Keratinocyte (primary cell): ENCODE measurements around the gene SKIC3. TPM values are rescaled to one million over a fixed set of nuclear protein-coding genes. Genes with fewer than 3 reads are reported as not detected.

Experiments
- DNase-seq: peaks from one replicate; pipeline ENCODE4 v3.0.0-alpha.2; 2011; ENCODE audit warnings: low read depth, missing footprints, low spot score
- FAIRE-seq: peaks from 2 replicates; lab custom pipeline; 2011; peaks lifted over from hg19 to GRCh38; lab: Jason Lieb, UNC
- H2AFZ ChIP-seq: 2 replicates; pipeline ENCODE4 v1.6.0; 2012; ENCODE audit warnings: low read length, control low read depth, inconsistent platforms; ENCODE audit not compliant: control insufficient read depth
- H3K27ac ChIP-seq: 2 replicates; pipeline ENCODE4 v1.5.1; 2011; ENCODE audit warnings: low read length; ENCODE audit not compliant: control insufficient read depth, insufficient read depth
- H3K27me3 ChIP-seq: 3 replicates; pipeline ENCODE4 v1.6.0; 2011; ENCODE audit warnings: low read length; ENCODE audit not compliant: control insufficient read depth, insufficient read depth; ENCODE audit errors: extremely low read depth
- H3K36me3 ChIP-seq, 2 experiments: 2 replicates in 1 of 2; 3 replicates in 1 of 2; pipeline ENCODE4 v1.5.1; 2011; ENCODE audit warnings: low read length in 2 of 2, mild to moderate bottlenecking in 1 of 2; ENCODE audit not compliant: control insufficient read depth in 2 of 2, insufficient read depth in 2 of 2; ENCODE audit errors: extremely low read depth in 1 of 2
- H3K4me1 ChIP-seq: 3 replicates; pipeline ENCODE4 v1.5.1; 2011; ENCODE audit warnings: low read length; ENCODE audit not compliant: control insufficient read depth, insufficient read depth; ENCODE audit errors: extremely low read depth
- H3K4me2 ChIP-seq: 3 replicates; pipeline ENCODE4 v1.6.0; 2011; ENCODE audit warnings: low read depth, low read length; ENCODE audit not compliant: control insufficient read depth, insufficient read depth; ENCODE audit errors: extremely low read depth
- H3K4me3 ChIP-seq, 3 experiments: fragments of 200-600 bp in 1 of 3; sonication (generic) in 1 of 3; 2 replicates in 2 of 3; 3 replicates in 1 of 3; pipeline ENCODE4 v1.5.1; 2011 to 2016; ENCODE audit warnings: low read length in 3 of 3, mild to moderate bottlenecking in 3 of 3, control low read depth in 2 of 3, inconsistent platforms in 1 of 3, low read depth in 1 of 3, mixed read lengths in 1 of 3, mixed run types in 1 of 3, moderate library complexity in 1 of 3; ENCODE audit not compliant: control insufficient read depth in 2 of 3, insufficient read depth in 2 of 3; ENCODE audit errors: extremely low read depth in 1 of 3
- H3K79me2 ChIP-seq: 2 replicates; pipeline ENCODE4 v1.6.0; 2012; ENCODE audit warnings: low read length; ENCODE audit not compliant: control insufficient read depth, insufficient read depth
- H3K9ac ChIP-seq: 3 replicates; pipeline ENCODE4 v1.6.0; 2011; ENCODE audit warnings: low read length; ENCODE audit not compliant: control insufficient read depth, insufficient read depth; ENCODE audit errors: extremely low read depth
- H3K9me1 ChIP-seq: 3 replicates; pipeline ENCODE4 v1.6.0; 2011; ENCODE audit warnings: low read length; ENCODE audit not compliant: control insufficient read depth, insufficient read depth; ENCODE audit errors: extremely low read depth
- H3K9me3 ChIP-seq: 2 replicates; pipeline ENCODE4 v1.5.1; 2012; ENCODE audit warnings: low read depth, low read length; ENCODE audit not compliant: control insufficient read depth
- H4K20me1 ChIP-seq: 3 replicates; pipeline ENCODE4 v1.6.0; 2011; ENCODE audit warnings: low read length; ENCODE audit not compliant: control insufficient read depth, insufficient read depth; ENCODE audit errors: extremely low read depth
- CTCF ChIP-seq, 3 experiments: IDR thresholded peaks in 1 of 3; conservative IDR thresholded peaks in 1 of 3; optimal IDR thresholded peaks in 1 of 3; 2 replicates in 2 of 3; 3 replicates in 1 of 3; pipeline versions ENCODE3 to v1.5.1; 2011; ENCODE audit warnings: low read length in 3 of 3, mild to moderate bottlenecking in 3 of 3, moderate library complexity in 2 of 3, control low read depth in 1 of 3, inconsistent platforms in 1 of 3; ENCODE audit not compliant: insufficient read depth in 2 of 3; ENCODE audit errors: extremely low read depth in 1 of 3
- EZH2 ChIP-seq: IDR thresholded peaks from one replicate; pipeline ENCODE4 v1.6.1; 2012; ENCODE audit warnings: inconsistent platforms, mild to moderate bottlenecking, low read length, moderate library complexity
- dilution Hi-C: fragments of 300-500 bp; cut with MboI; formaldehyde crosslinking; loops from one replicate; pipeline ENCODE4 v1.7.0; 2020; ENCODE audit warnings: low sequenced_read_pairs; ENCODE audit not compliant: extremely low pct_ligation_motif_present
- polyA plus RNA-seq, 5 experiments: library from polyadenylated mRNA; depleted of rRNA in 3 of 5; stranded (reverse) in 3 of 5; stranded (forward) in 1 of 5; unstranded in 1 of 5; fragments of >200 nt; gene quantifications; 1 replicate in 1 of 5; 2 replicates in 3 of 5; 3 replicates in 1 of 5; pipeline versions ENCODE4 v1.2.1 to v1.2.3, GENCODE V29; 2011 to 2012; ENCODE audit warnings: missing spikeins in 2 of 5, low read depth in 1 of 5, low replicate concordance in 1 of 5

Gene SKIC3
- polyA plus RNA-seq, 1 donor (not counting 4 experiments of a cell fraction or from before 2014, with no cell fraction given), result 63.8 TPM

GRCh38 chr5:95599252-95599651 lies 44.5 kb upstream of the SKIC3 start:
- Histone ChIP-seq H3K4me3 (no peak overlapping the region), H3K27ac (no peak overlapping the region), H4K20me1 (no peaks in the 10 kb centered on the region), H3K9me1 (no peaks in the 10 kb centered on the region), H3K4me2 (no peak overlapping the region), H3K4me1 (no peaks in the 10 kb centered on the region), H2AFZ (no peak overlapping the region), H3K79me2 (no peaks in the 10 kb centered on the region), H3K36me3 (no peaks in the 10 kb centered on the region), H3K9ac (no peak overlapping the region), H3K9me3 (no peaks in the 10 kb centered on the region), H3K27me3 (no peaks in the 10 kb centered on the region)
- FAIRE-seq, result no peak
- dilution Hi-C loops, result no loop called here
- TF ChIP-seq EZH2 (no peak), CTCF (optimal IDR thresholded peaks at IDR 0.05 in 1 of 3, IDR thresholded peaks at IDR 0.05 in 1 of 3, conservative IDR thresholded peaks at IDR 0.05 in 1 of 3; ENCODE audit: extremely low read depth in 1 of 3, insufficient read depth in 2 of 3, low read length in 3 of 3) (no peak)
- no peak for DNase-seq

- no peak overlapping the region for H3K9ac ChIP-seq
- no peak overlapping the region for H3K4me2 ChIP-seq
- H3K9me1 ChIP-seq, result no peaks in the 10 kb centered on the region
- FAIRE-seq (no peak), DNase-seq (no peak)
- H4K20me1 ChIP-seq, result no peaks in the 10 kb centered on the region
- no peaks in the 10 kb centered on the region for H3K27me3 ChIP-seq
- no peak overlapping the region for H2AFZ ChIP-seq
- no peaks in the 10 kb centered on the region for H3K79me2 ChIP-seq
- no peaks in the 10 kb centered on the region for H3K36me3 ChIP-seq
- no peak overlapping the region for H3K4me3 ChIP-seq
- dilution Hi-C loops, result no loop called here
- no peaks in the 10 kb centered on the region for H3K9me3 ChIP-seq
- H3K27ac ChIP-seq, result no peak overlapping the region
- H3K4me1 ChIP-seq, result peaks cover 11% of the 10 kb centered on the region
- no peak for TF ChIP-seq CTCF (optimal IDR thresholded peaks at IDR 0.05 in 1 of 3, IDR thresholded peaks at IDR 0.05 in 1 of 3, conservative IDR thresholded peaks at IDR 0.05 in 1 of 3; ENCODE audit: extremely low read depth in 1 of 3, insufficient read depth in 2 of 3, low read length in 3 of 3)
- TF ChIP-seq EZH2, result no peak
Observed at GRCh38 chr5:95595289-95595931, 40.6 kb upstream of the SKIC3 start.
